Measurements from ENCODE around the gene ETS1.

GRCh38 chr11:128567130-128567529 lies 20.2 kb downstream of the ETS1 start:
- TF ChIP-seq CTCF (conservative IDR thresholded peaks at IDR 0.05 in 1 of 2, IDR thresholded peaks at IDR 0.05 in 1 of 2; ENCODE audit: extremely low read depth in 1 of 2, insufficient read depth in 1 of 2, low read depth in 1 of 2, low read length in 2 of 2), result no peak
- TF ChIP-seq EZH2 (IDR thresholded peaks at IDR 0.05; ENCODE audit: borderline replicate concordance, low read length), result no peak

Measured in mammary epithelial cell (primary cell).